ENCODE results near the gene ITSN1.
"Not testable (repeated sequence)": the region's sequence is repeated elsewhere in the genome, so short reads cannot be mapped to it uniquely, and the experiment has no call there.

The ITSN1 gene

GRCh38 chr21:33858667-33859372, 216.5 kb downstream of the ITSN1 start:
- CTCF ChIA-PET, result no interaction called here
- H3K4me3 ChIP-seq (ENCODE audit: low read depth, low read length), result no peak overlapping the region
- TF ChIP-seq CTCF (IDR thresholded peaks at IDR 0.05; ENCODE audit: insufficient read depth, low read length, missing control alignments), result no peak
- no peak for DNase-seq (ENCODE audit: low read depth, low spot score)
- POLR2A ChIA-PET, result no interaction called here

- TF ChIP-seq CTCF (IDR thresholded peaks at IDR 0.05; ENCODE audit: insufficient read depth, low read length, missing control alignments), result no peak
- DNase-seq (ENCODE audit: low read depth, low spot score), result no peak
- CTCF ChIA-PET, result no interaction called here
- H3K4me3 ChIP-seq (ENCODE audit: low read depth, low read length), result no peak overlapping the region
- POLR2A ChIA-PET, result no interaction called here
Measured at GRCh38 chr21:33859373-33860102, 217.2 kb downstream of the ITSN1 start.

DNA sequence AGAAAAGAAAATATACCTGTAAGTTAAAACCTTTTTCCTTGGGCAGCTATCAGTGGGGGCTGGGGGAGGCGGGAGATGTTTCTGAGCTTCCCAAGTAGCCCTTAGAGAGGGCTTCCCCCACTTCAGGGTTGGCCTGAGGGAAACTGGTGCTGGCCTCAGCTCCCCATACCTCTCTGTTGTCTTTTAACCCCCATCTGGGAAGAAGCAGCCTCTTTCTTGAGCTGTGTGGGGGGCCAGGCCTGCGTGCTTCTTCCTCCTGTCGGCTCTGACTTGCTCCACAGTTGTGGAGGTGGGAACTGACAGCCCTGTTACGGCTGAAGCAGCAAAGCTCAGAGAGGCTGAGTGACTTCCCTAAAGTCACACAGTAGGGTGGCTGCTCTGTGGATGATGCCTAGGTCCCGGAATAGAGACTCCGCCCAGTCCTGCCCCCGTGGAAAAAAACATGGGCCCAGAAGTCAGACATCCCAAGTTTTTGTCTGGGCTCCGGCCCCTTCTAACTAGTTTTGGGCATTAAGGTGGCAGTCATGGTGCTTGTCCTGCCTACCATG, 218.1 kb downstream of the ITSN1 start:
- ChIA-PET POLR2A (interaction anchor here (0.6 kb wide), 1 partner anchor 33 kb away, joined by 3 read pairs; no protein-coding TSS in a partner anchor), CTCF (interaction anchor here (0.8 kb wide), 1 partner anchor 254 kb away, joined by 3 read pairs; no protein-coding TSS in a partner anchor)
- TF ChIP-seq CTCF (IDR thresholded peaks at IDR 0.05; ENCODE audit: insufficient read depth, low read length, missing control alignments), result no peak
- no peak for DNase-seq (ENCODE audit: low read depth, low spot score)
- no peak overlapping the region for H3K4me3 ChIP-seq (ENCODE audit: low read depth, low read length)

- ChIA-PET POLR2A (no interaction called here), CTCF (interaction anchor here (0.8 kb wide), 1 partner anchor 255 kb away, joined by 3 read pairs; no protein-coding TSS in a partner anchor)
- TF ChIP-seq CTCF (IDR thresholded peaks at IDR 0.05; ENCODE audit: insufficient read depth, low read length, missing control alignments), result no peak
- no peak overlapping the region for H3K4me3 ChIP-seq (ENCODE audit: low read depth, low read length)
- no peak for DNase-seq (ENCODE audit: low read depth, low spot score)
Measured at GRCh38 chr21:33861125-33861524, 218.8 kb downstream of the ITSN1 start.

DNA sequence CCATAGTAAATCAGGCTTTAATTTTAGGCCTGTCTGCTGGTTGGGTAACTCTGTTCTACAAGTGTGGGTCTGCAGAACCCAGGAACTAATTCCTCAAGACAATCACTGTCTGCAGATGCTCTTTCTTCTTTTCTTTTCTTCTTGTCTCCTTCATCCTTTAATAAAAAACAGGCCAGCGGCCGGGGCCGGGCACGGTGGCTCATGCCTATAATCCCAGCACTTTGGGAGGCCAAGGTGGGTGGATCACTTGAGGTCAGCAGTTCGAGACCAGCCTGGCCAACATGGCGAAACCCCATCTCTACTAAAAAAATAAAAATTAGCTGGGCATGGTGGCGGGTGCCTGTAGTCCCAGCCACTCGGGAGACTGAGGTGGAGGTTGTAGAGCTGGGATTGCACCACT, 220.9 kb downstream of the ITSN1 start:
- H3K4me3 ChIP-seq (ENCODE audit: low read depth, low read length); CTCF ChIA-PET; DNase-seq (ENCODE audit: low read depth, low spot score); POLR2A ChIA-PET: not testable (repeated sequence)

DNA sequence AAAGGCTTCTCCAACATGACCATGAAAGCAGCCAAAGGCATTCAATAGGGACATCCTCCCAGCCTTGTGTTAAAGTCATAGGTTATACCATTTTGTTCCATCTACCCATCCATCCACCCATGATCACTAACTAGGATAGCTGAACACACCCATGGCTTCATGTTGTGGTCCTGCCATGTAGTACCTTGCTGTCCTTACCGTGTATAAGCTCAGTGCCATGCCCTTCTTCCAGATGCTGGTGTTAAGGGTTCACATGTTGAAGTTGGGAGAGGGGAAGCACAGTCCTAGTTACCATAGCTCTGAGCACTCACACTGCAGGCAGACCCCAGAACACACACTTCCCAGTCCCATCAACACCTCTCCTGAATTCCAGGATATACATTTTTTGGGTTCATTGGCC, 221.8 kb downstream of the ITSN1 start:
- H3K4me3 ChIP-seq (ENCODE audit: low read depth, low read length), result no peak overlapping the region
- DNase-seq (ENCODE audit: low read depth, low spot score), result no peak
- ChIA-PET CTCF (interaction anchor here (1.6 kb wide), 1 partner anchor 9 kb away, joined by 3 read pairs; no protein-coding TSS in a partner anchor), POLR2A (no interaction called here)
- no peak for TF ChIP-seq CTCF (IDR thresholded peaks at IDR 0.05; ENCODE audit: insufficient read depth, low read length, missing control alignments)

Measured in AG04449 (cell line).